ENCODE measurements around the gene STAB2.
"Not testable (repeated sequence)": the region's sequence is repeated elsewhere in the genome, so short reads cannot be mapped to it uniquely, and the experiment has no call there.

The STAB2 gene

DNA sequence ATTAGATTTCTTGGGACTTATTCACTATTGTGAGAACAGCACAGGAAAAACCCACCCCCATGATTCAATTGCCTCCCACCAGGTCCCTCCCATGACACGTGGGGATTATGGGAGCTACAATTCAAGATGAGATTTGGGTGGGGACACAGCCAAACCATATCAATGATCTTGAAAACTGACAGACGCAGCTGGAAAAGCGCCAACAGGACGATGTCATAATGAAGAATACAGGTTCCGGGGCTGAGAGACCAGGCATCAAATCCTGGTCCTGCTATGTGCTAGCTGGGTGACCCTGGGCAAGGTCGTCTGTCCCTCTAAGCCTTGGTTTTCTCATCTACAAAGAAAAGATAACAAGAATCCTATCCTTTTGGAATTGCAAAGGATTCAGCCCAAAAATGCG lies 222.6 kb downstream of the STAB2 start:
- not testable (repeated sequence) for DNase-seq

DNA sequence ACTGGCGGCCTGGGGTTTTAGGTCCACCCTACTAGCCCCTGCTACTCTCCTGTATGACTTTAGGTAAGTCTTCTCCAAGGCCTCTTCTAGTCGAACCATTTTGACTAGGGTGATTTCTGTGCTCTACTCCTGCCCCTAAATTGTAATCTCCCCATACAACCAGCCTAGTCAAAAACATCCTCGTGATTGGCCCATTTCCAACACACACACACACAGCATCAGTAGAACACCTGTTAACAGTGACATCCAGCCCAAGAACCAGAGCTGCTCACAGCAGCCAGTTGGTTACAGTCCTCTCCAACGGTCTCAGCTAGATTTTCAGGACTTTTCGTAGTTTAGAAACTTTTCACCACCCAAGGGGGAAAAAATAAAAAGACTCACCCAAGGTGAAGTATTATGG lies 223.0 kb downstream of the STAB2 start:
- no peak for DNase-seq

DNA sequence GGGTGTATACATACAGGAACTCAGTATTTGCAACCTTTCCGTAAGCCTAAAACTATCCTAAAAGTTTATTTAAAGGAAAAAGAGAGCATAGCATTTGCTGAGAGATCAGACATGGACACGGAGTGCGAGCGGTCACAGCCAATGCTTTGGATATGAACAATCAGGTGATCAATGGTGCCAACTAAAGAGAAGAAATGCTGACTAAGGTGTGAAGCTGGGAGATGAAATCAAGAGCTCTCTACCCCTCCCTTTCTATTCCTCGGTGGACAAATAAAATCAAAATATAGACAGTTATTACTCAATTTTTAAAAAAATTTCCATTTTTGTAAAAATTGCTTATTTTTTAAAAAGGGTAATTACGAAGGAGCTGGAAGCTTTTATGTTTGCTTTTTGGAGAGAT lies 224.7 kb downstream of the STAB2 start:
- DNase-seq, result no peak

DNA sequence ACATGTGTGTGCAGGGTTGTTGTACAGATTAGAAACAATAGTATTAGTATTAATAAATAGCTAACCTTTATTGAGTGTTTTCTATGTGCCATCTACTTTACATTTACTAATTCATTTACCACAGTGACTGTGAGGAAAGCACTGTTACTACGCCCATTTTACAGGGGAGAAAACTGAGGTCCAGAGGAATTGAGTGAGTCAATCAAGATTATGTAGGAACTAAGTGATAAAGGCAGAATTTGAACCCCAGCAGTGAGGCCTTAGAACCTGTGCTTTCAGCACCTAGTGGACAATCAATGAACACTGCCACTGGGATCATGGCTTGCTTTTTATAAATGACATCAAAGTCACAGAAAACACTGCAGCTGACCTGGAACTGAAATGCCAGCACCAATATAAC lies 225.7 kb downstream of the STAB2 start:
- DNase-seq, result no peak

DNA sequence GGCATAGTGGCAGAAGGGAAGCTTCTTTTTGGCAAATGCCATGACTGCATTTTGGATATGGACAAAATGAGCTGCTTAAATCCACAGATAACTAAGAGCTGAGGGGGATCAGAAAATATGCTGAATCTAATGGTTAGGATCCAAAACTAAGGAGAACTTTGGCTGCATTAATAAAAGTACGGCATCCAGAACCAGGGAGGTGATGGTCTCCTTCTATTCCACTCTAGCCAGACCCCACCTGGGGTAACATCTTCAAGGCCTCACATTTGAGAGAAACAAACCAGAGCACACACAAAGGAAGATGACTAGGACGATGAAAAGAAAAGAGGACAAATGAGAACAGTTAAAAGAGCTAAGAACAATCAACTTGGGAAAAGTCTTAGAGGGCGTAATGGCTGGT lies 226.4 kb downstream of the STAB2 start:
- no peak for DNase-seq

DNA sequence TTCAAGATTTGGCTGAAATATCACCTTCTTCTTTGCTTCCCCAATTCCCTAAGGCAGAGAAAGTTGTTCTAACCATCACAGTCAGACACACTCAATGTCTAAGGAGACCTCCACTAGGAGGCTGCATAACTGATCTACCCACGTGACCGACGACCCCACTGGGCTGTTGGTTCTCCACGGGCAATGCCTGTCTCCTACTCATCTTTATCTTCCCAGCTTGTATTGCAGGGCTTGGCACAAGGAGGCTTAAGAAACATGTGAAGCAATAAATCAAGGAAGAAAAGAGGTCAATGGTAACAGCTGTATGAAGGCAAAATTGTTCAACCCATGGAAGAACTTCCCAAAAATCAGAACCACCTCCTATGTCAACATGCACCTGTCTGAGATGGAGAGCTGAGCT lies 226.9 kb downstream of the STAB2 start:
- no peak for DNase-seq

DNA sequence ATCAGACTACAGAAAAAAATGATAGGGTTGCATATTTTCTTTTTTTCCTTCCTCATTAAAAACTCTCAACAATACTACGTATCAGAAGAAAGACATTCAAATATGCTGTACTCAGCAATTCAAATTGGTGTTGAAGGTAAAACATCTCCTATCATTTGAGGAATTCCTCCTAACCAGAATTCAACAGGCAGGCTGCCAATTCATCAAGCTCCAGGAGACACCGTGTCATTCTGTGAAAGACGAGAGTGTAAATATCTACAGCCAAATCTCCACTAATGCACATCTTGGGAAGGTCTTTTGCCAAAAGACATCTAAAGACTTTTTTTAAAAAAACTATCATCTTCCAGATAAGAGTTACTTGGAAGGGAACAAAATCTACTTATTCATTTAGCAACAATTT lies 227.4 kb downstream of the STAB2 start:
- no peak for DNase-seq

Data from inflammatory macrophage treated with lipopolysaccharide for 1 hour (primary cell).